ENCODE data around the gene FAM83D.

FAM83D gene

GRCh38 chr20:38961530-38962043, 35.4 kb downstream of the FAM83D start:
- in situ Hi-C loops (cut with MboI; ENCODE audit: low sequenced_read_pairs) = no loop called here

- in situ Hi-C loops (cut with MboI; ENCODE audit: low sequenced_read_pairs) = no loop called here
Observed at GRCh38 chr20:38962044-38962927, 36.1 kb downstream of the FAM83D start, which contains the start of gene DHX35. Gene DHX35, plus strand, starts transcription at chr20:38962344. Its CDS starts 24 bp downstream, at chr20:38962368.

- in situ Hi-C loops (cut with MboI; ENCODE audit: low sequenced_read_pairs) = no loop called here
Observed at GRCh38 chr20:38962928-38963401, 36.7 kb downstream of the FAM83D start.

GRCh38 chr20:38963745-38964144, 37.5 kb downstream of the FAM83D start:
- in situ Hi-C loops (cut with MboI; ENCODE audit: low sequenced_read_pairs) = no loop called here

GRCh38 chr20:38965264-38965663, 39.0 kb downstream of the FAM83D start:
- in situ Hi-C loops (cut with MboI; ENCODE audit: low sequenced_read_pairs) = no loop called here

GRCh38 chr20:38968090-38968489, 41.9 kb downstream of the FAM83D start:
- in situ Hi-C loops (cut with MboI; ENCODE audit: low sequenced_read_pairs) = no loop called here

- in situ Hi-C loops (cut with MboI; ENCODE audit: low sequenced_read_pairs) = no loop called here
Observed at GRCh38 chr20:38969708-38970107, 43.5 kb downstream of the FAM83D start.

- in situ Hi-C loops (cut with MboI; ENCODE audit: low sequenced_read_pairs) = no loop called here
Observed at GRCh38 chr20:38970302-38970701, 44.1 kb downstream of the FAM83D start.

GRCh38 chr20:38973107-38973506, 46.9 kb downstream of the FAM83D start:
- in situ Hi-C loops (cut with MboI; ENCODE audit: low sequenced_read_pairs) = no loop called here

- in situ Hi-C loops (cut with MboI; ENCODE audit: low sequenced_read_pairs) = no loop called here
Observed at GRCh38 chr20:38973645-38974044, 47.4 kb downstream of the FAM83D start.

- in situ Hi-C loops (cut with MboI; ENCODE audit: low sequenced_read_pairs) = no loop called here
Observed at GRCh38 chr20:38975539-38976120, 49.4 kb downstream of the FAM83D start.

GRCh38 chr20:38979434-38979833, 53.2 kb downstream of the FAM83D start:
- in situ Hi-C loops (cut with MboI; ENCODE audit: low sequenced_read_pairs) = no loop called here

- in situ Hi-C loops (cut with MboI; ENCODE audit: low sequenced_read_pairs) = no loop called here
Observed at GRCh38 chr20:38979842-38980241, 53.6 kb downstream of the FAM83D start.

- in situ Hi-C loops (cut with MboI; ENCODE audit: low sequenced_read_pairs) = no loop called here
Observed at GRCh38 chr20:38982291-38982690, 56.1 kb downstream of the FAM83D start.

- in situ Hi-C loops (cut with MboI; ENCODE audit: low sequenced_read_pairs) = no loop called here
Observed at GRCh38 chr20:38985060-38985459, 58.8 kb downstream of the FAM83D start.

- in situ Hi-C loops (cut with MboI; ENCODE audit: low sequenced_read_pairs) = no loop called here
Observed at GRCh38 chr20:38985603-38986170, 59.5 kb downstream of the FAM83D start.

- in situ Hi-C loops (cut with MboI; ENCODE audit: low sequenced_read_pairs) = no loop called here
Observed at GRCh38 chr20:38986663-38987062, 60.4 kb downstream of the FAM83D start.

GRCh38 chr20:38987777-38988176, 61.6 kb downstream of the FAM83D start:
- in situ Hi-C loops (cut with MboI; ENCODE audit: low sequenced_read_pairs) = no loop called here

- in situ Hi-C loops (cut with MboI; ENCODE audit: low sequenced_read_pairs) = no loop called here
Observed at GRCh38 chr20:38990728-38991127, 64.5 kb downstream of the FAM83D start.

GRCh38 chr20:38991814-38992704, 65.8 kb downstream of the FAM83D start:
- in situ Hi-C loops (cut with MboI; ENCODE audit: low sequenced_read_pairs) = no loop called here
